ENCODE measurements around the gene FAM227A. TPM values are rescaled to one million over a fixed set of nuclear protein-coding genes. Genes with fewer than 3 reads are reported as not detected.

Gene FAM227A
- total and polyA plus RNA-seq, 2 of the 4 experiments (the other 2 are of a cell fraction) = 1.3 to 1.4 TPM

GRCh38 chr22:38632528-38632927 lies 23.7 kb downstream of the FAM227A start:
- H3K9me1 ChIP-seq (ENCODE audit: insufficient read depth, low read length) = peaks cover 2% of the 10 kb centered on the region; the same call in 1 of the 2 replicates
- dilution Hi-C loops (cut with HindIII; ENCODE audit: low sequenced_read_pairs, unreplicated experiment) (no loop called here), intact Hi-C loops (cut with micrococcal nuclease) (no loop called here), in situ Hi-C loops (cut with MboI; ENCODE audit: low sequenced_read_pairs) (no loop called here)
- H2BK20ac ChIP-seq (ENCODE audit: low read depth, low read length) = no peak overlapping the region
- ChIA-PET CTCF (no interaction called here), POLR2A (ENCODE audit: unreplicated experiment) (no interaction called here)
- no peak overlapping the region for H3K56ac ChIP-seq (ENCODE audit: extremely low read depth, insufficient read depth, low read length)
- H3K23ac ChIP-seq (ENCODE audit: low read depth, low read length) = no peak overlapping the region
- no CpG with 5 or more reads among the region's 3 CpGs for WGBS, 2 experiments (ENCODE audit: extremely low coverage in 2 of 2, insufficient read length in 1 of 2)
- peaks cover 6% of the 10 kb centered on the region for H3K36me3 ChIP-seq (ENCODE audit: control insufficient read depth, insufficient read depth, low read length)
- H2BK5ac ChIP-seq (ENCODE audit: low read depth, low read length, poor library complexity, severe bottlenecking) = no peak overlapping the region
- no peak overlapping the region for H2BK120ac ChIP-seq (ENCODE audit: low read depth, low read length)
- H2AK9ac ChIP-seq (replicated peaks; ENCODE audit: low read depth, low read length, poor library complexity) = no peak overlapping the region
- no peak overlapping the region for H2AFZ ChIP-seq (replicated peaks; ENCODE audit: low read length, poor library complexity)
- no peak for ATAC-seq (ENCODE audit: low read depth)
- TF ChIP-seq CEBPB (IDR thresholded peaks at IDR 0.05; ENCODE audit: low read depth, low read length) = no peak
- no peak for TF ChIP-seq USF2 (IDR thresholded peaks at IDR 0.05; ENCODE audit: low read depth, low read length)
- TF ChIP-seq NFE2L2 (IDR thresholded peaks at IDR 0.05; ENCODE audit: low read depth, low read length) = no peak
- no peak for TF ChIP-seq SMC3 (IDR thresholded peaks at IDR 0.05; ENCODE audit: low read depth, low read length)
- TF ChIP-seq, protein P1, sequence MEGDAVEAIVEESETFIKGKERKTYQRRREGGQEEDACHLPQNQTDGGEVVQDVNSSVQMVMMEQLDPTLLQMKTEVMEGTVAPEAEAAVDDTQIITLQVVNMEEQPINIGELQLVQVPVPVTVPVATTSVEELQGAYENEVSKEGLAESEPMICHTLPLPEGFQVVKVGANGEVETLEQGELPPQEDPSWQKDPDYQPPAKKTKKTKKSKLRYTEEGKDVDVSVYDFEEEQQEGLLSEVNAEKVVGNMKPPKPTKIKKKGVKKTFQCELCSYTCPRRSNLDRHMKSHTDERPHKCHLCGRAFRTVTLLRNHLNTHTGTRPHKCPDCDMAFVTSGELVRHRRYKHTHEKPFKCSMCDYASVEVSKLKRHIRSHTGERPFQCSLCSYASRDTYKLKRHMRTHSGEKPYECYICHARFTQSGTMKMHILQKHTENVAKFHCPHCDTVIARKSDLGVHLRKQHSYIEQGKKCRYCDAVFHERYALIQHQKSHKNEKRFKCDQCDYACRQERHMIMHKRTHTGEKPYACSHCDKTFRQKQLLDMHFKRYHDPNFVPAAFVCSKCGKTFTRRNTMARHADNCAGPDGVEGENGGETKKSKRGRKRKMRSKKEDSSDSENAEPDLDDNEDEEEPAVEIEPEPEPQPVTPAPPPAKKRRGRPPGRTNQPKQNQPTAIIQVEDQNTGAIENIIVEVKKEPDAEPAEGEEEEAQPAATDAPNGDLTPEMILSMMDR (conservative IDR thresholded peaks at IDR 0.05; ENCODE audit: low read depth, low read length) = no peak
- no peak for TF ChIP-seq BHLHE40 (IDR thresholded peaks at IDR 0.05; ENCODE audit: low read depth, low read length)
- TF ChIP-seq CHD1 (IDR thresholded peaks at IDR 0.05; ENCODE audit: low read depth, low read length) = no peak
- TF ChIP-seq MAFK (IDR thresholded peaks at IDR 0.05; ENCODE audit: low read depth, low read length) = no peak
- TF ChIP-seq FOS (IDR thresholded peaks at IDR 0.05; ENCODE audit: low read depth, low read length) = no peak
- TF ChIP-seq, protein P2, sequence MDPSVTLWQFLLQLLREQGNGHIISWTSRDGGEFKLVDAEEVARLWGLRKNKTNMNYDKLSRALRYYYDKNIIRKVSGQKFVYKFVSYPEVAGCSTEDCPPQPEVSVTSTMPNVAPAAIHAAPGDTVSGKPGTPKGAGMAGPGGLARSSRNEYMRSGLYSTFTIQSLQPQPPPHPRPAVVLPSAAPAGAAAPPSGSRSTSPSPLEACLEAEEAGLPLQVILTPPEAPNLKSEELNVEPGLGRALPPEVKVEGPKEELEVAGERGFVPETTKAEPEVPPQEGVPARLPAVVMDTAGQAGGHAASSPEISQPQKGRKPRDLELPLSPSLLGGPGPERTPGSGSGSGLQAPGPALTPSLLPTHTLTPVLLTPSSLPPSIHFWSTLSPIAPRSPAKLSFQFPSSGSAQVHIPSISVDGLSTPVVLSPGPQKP (IDR thresholded peaks at IDR 0.05; ENCODE audit: borderline replicate concordance, low read depth, low read length) = no peak
- no peak for TF ChIP-seq RCOR1 (IDR thresholded peaks at IDR 0.05; ENCODE audit: insufficient replicate concordance, low read length)
- no peak for TF ChIP-seq POLR2A (IDR thresholded peaks at IDR 0.05; ENCODE audit: low read depth, low read length)
- no peak for TF ChIP-seq MXI1 (IDR thresholded peaks at IDR 0.05; ENCODE audit: borderline replicate concordance, low read depth, low read length)
- TF ChIP-seq RAD21 (IDR thresholded peaks at IDR 0.05; ENCODE audit: low read length) = no peak
- TF ChIP-seq MAZ (IDR thresholded peaks at IDR 0.05; ENCODE audit: borderline replicate concordance, low read depth, low read length) = no peak
- no peak for TF ChIP-seq RFX5 (IDR thresholded peaks at IDR 0.05; ENCODE audit: low read depth, low read length)
- H2BK15ac ChIP-seq (ENCODE audit: low read depth, low read length) = no peak overlapping the region
- no peak overlapping the region for H4K8ac ChIP-seq (ENCODE audit: low read depth in 2 of 2, low read length in 2 of 2)
- H3K27me3 ChIP-seq (ENCODE audit: control insufficient read depth, insufficient read depth, low read length) = no peaks in the 10 kb centered on the region
- H4K91ac ChIP-seq (ENCODE audit: insufficient read depth, low read depth, low read length) = no peak overlapping the region
- no peak overlapping the region for H3K14ac ChIP-seq (replicated peaks; ENCODE audit: low read depth, low read length)
- H3K79me1 ChIP-seq (ENCODE audit: low read depth in 1 of 2, low read length in 2 of 2) = no peaks in the 10 kb centered on the region
- H3K4ac ChIP-seq (ENCODE audit: low read depth, low read length) = no peak overlapping the region
- BruUV-seq (replicated peaks) = no TSS peak
- H3K4me1 ChIP-seq (ENCODE audit: control insufficient read depth, insufficient read depth, low read length) = no peaks in the 10 kb centered on the region
- no peak overlapping the region for H4K5ac ChIP-seq (ENCODE audit: low read depth, low read length)
- H3K9ac ChIP-seq (ENCODE audit: low read depth, low read length) = no peak overlapping the region
- no peak overlapping the region for H3K4me2 ChIP-seq (ENCODE audit: low read depth, low read length)
- H3K27ac ChIP-seq (ENCODE audit: insufficient read depth, low read length) = no peak overlapping the region
- H2AK5ac ChIP-seq (ENCODE audit: low read depth, low read length) = no peak overlapping the region
- no peak overlapping the region for H3K4me3 ChIP-seq (ENCODE audit: insufficient read depth, low read depth, low read length)
- no peak for DNase-seq
- H3K18ac ChIP-seq (ENCODE audit: low read depth, low read length) = no peak overlapping the region
- H4K20me1 ChIP-seq (ENCODE audit: insufficient read depth, low read length) = no peaks in the 10 kb centered on the region
- no peaks in the 10 kb centered on the region for H3K9me3 ChIP-seq (ENCODE audit: control insufficient read depth, insufficient read depth, low read length)

Measured in IMR-90 (cell line).